MG63 (cell line): ENCODE results near the gene LYPD6B. TPM values are rescaled to one million over a fixed set of nuclear protein-coding genes. Genes with fewer than 3 reads are reported as not detected.
A peak's percentile ranks its signal among the peaks of the same experiment; 100 is the strongest.

ENCODE experiments used
- DNase-seq: peaks from one replicate; pipeline ENCODE4 v3.0.0-alpha.2; 2020
- H3K27me3 ChIP-seq: fragments of 250-450 bp; sonication (Bioruptor Pico); 2 replicates; pipeline ENCODE4 v1.5.1; 2020; ENCODE audit warnings: mild to moderate bottlenecking, moderate library complexity
- H3K36me3 ChIP-seq: fragments of 250-450 bp; sonication (Bioruptor Pico); 2 replicates; pipeline ENCODE4 v1.5.1; 2020; ENCODE audit warnings: mild to moderate bottlenecking, moderate library complexity
- H3K4me3 ChIP-seq: fragments of 250-450 bp; sonication (Bioruptor Pico); 2 replicates; pipeline ENCODE4 v1.5.1; 2020; ENCODE audit warnings: mild to moderate bottlenecking, moderate library complexity
- H3K9me3 ChIP-seq: fragments of 250-450 bp; sonication (Bioruptor Pico); 2 replicates; pipeline ENCODE4 v1.5.1; 2020; ENCODE audit warnings: mild to moderate bottlenecking, moderate library complexity
- total RNA-seq: library from RNA; depleted of rRNA; stranded (reverse); fragments of >200 nt; shearing (Covaris generic); gene quantifications from 2 replicates; pipeline ENCODE4 v1.2.3, GENCODE V29; 2014; ENCODE audit warnings: low replicate concordance

LYPD6B gene
- total RNA-seq, 1 experiment from 2014 or later = 1.6 TPM

- no peaks in the 10 kb centered on the region for H3K36me3 ChIP-seq
- H3K4me3 ChIP-seq = no peak overlapping the region
- no peaks in the 10 kb centered on the region for H3K9me3 ChIP-seq
- no peak for DNase-seq
- no peaks in the 10 kb centered on the region for H3K27me3 ChIP-seq
Observed at GRCh38 chr2:149175956-149176355, 137.5 kb downstream of the LYPD6B start.

- H3K36me3 ChIP-seq = no peaks in the 10 kb centered on the region
- H3K4me3 ChIP-seq = no peak overlapping the region
- H3K27me3 ChIP-seq = no peaks in the 10 kb centered on the region
- DNase-seq = no peak
- no peaks in the 10 kb centered on the region for H3K9me3 ChIP-seq
Observed at GRCh38 chr2:149178612-149179011, 140.1 kb downstream of the LYPD6B start.

GRCh38 chr2:149180226-149180875, 141.9 kb downstream of the LYPD6B start:
- Histone ChIP-seq H3K27me3 (no peaks in the 10 kb centered on the region), H3K9me3 (no peaks in the 10 kb centered on the region), H3K4me3 (no peak overlapping the region), H3K36me3 (no peaks in the 10 kb centered on the region)
- no peak for DNase-seq

- Histone ChIP-seq H3K4me3 (no peak overlapping the region), H3K27me3 (no peaks in the 10 kb centered on the region), H3K36me3 (no peaks in the 10 kb centered on the region), H3K9me3 (no peaks in the 10 kb centered on the region)
- DNase-seq = no peak
Observed at GRCh38 chr2:149183187-149183586, 144.7 kb downstream of the LYPD6B start.

GRCh38 chr2:149184991-149185390, 146.5 kb downstream of the LYPD6B start:
- no peak for DNase-seq
- no peak overlapping the region for H3K4me3 ChIP-seq
- H3K27me3 ChIP-seq = no peaks in the 10 kb centered on the region
- H3K9me3 ChIP-seq = no peaks in the 10 kb centered on the region
- no peaks in the 10 kb centered on the region for H3K36me3 ChIP-seq

GRCh38 chr2:149185942-149186490, 147.5 kb downstream of the LYPD6B start:
- DNase-seq = no peak
- no peaks in the 10 kb centered on the region for H3K9me3 ChIP-seq

GRCh38 chr2:149187057-149187456, 148.6 kb downstream of the LYPD6B start:
- Histone ChIP-seq H3K4me3 (no peak overlapping the region), H3K27me3 (no peaks in the 10 kb centered on the region), H3K36me3 (no peaks in the 10 kb centered on the region), H3K9me3 (no peaks in the 10 kb centered on the region)
- no peak for DNase-seq

More at GRCh38 chr2:149185942-149186490, 147.5 kb downstream of the LYPD6B start:
- Histone ChIP-seq H3K36me3 (no peaks in the 10 kb centered on the region), H3K27me3 (no peaks in the 10 kb centered on the region), H3K4me3 (no peak overlapping the region)

GRCh38 chr2:149188291-149188690, 149.8 kb downstream of the LYPD6B start:
- DNase-seq = no peak
- H3K9me3 ChIP-seq = no peaks in the 10 kb centered on the region
- no peaks in the 10 kb centered on the region for H3K27me3 ChIP-seq
- no peaks in the 10 kb centered on the region for H3K36me3 ChIP-seq
- H3K4me3 ChIP-seq = no peak overlapping the region

GRCh38 chr2:149189769-149190168, 151.3 kb downstream of the LYPD6B start:
- no peaks in the 10 kb centered on the region for H3K9me3 ChIP-seq
- no peaks in the 10 kb centered on the region for H3K36me3 ChIP-seq
- DNase-seq = no peak

GRCh38 chr2:149191915-149192314, 153.4 kb downstream of the LYPD6B start:
- no peak for DNase-seq
- no peaks in the 10 kb centered on the region for H3K27me3 ChIP-seq
- no peak overlapping the region for H3K4me3 ChIP-seq
- H3K9me3 ChIP-seq = no peaks in the 10 kb centered on the region
- no peaks in the 10 kb centered on the region for H3K36me3 ChIP-seq

More at GRCh38 chr2:149189769-149190168, 151.3 kb downstream of the LYPD6B start:
- no peaks in the 10 kb centered on the region for H3K27me3 ChIP-seq
- H3K4me3 ChIP-seq = no peak overlapping the region

GRCh38 chr2:149192427-149192826, 153.9 kb downstream of the LYPD6B start:
- Histone ChIP-seq H3K36me3 (no peaks in the 10 kb centered on the region), H3K9me3 (no peaks in the 10 kb centered on the region), H3K27me3 (no peaks in the 10 kb centered on the region), H3K4me3 (no peak overlapping the region)
- DNase-seq = no peak

GRCh38 chr2:149200109-149200520, 161.6 kb downstream of the LYPD6B start:
- Histone ChIP-seq H3K9me3 (no peaks in the 10 kb centered on the region), H3K4me3 (no peak overlapping the region), H3K27me3 (no peaks in the 10 kb centered on the region), H3K36me3 (no peaks in the 10 kb centered on the region)
- DNase-seq = peak; percentile 24

- Histone ChIP-seq H3K4me3 (no peak overlapping the region), H3K27me3 (no peaks in the 10 kb centered on the region), H3K9me3 (no peaks in the 10 kb centered on the region), H3K36me3 (no peaks in the 10 kb centered on the region)
- no peak for DNase-seq
Observed at GRCh38 chr2:149204686-149205085, 166.2 kb downstream of the LYPD6B start.

GRCh38 chr2:149205143-149205542, 166.6 kb downstream of the LYPD6B start:
- Histone ChIP-seq H3K36me3 (no peaks in the 10 kb centered on the region), H3K4me3 (no peak overlapping the region), H3K27me3 (no peaks in the 10 kb centered on the region), H3K9me3 (no peaks in the 10 kb centered on the region)
- DNase-seq = no peak

GRCh38 chr2:149213764-149214493, 175.4 kb downstream of the LYPD6B start:
- Histone ChIP-seq H3K27me3 (no peaks in the 10 kb centered on the region), H3K4me3 (no peak overlapping the region), H3K36me3 (no peaks in the 10 kb centered on the region), H3K9me3 (no peaks in the 10 kb centered on the region)
- DNase-seq = no peak

GRCh38 chr2:149218497-149218896, 180.0 kb downstream of the LYPD6B start:
- DNase-seq = no peak
- Histone ChIP-seq H3K27me3 (no peaks in the 10 kb centered on the region), H3K9me3 (no peaks in the 10 kb centered on the region), H3K36me3 (no peaks in the 10 kb centered on the region), H3K4me3 (no peak overlapping the region)

GRCh38 chr2:149219856-149220255, 181.4 kb downstream of the LYPD6B start:
- Histone ChIP-seq H3K27me3 (no peaks in the 10 kb centered on the region), H3K4me3 (no peak overlapping the region), H3K9me3 (no peaks in the 10 kb centered on the region), H3K36me3 (no peaks in the 10 kb centered on the region)
- DNase-seq = no peak

- Histone ChIP-seq H3K4me3 (no peak overlapping the region), H3K27me3 (no peaks in the 10 kb centered on the region), H3K36me3 (no peaks in the 10 kb centered on the region), H3K9me3 (no peaks in the 10 kb centered on the region)
- DNase-seq = no peak
Observed at GRCh38 chr2:149221002-149221401, 182.5 kb downstream of the LYPD6B start.
